GM13976 (cell line): ENCODE measurements around the gene TRAPPC12.

Source experiments
- DNase-seq: peaks from one replicate; pipeline ENCODE4 v3.0.0; 2012; ENCODE audit warnings: low spot score
- CTCF ChIP-seq: IDR thresholded peaks from 2 replicates; pipeline ENCODE4 v1.5.1; 2012; ENCODE audit warnings: borderline replicate concordance, mild to moderate bottlenecking; ENCODE audit not compliant: insufficient read depth; ENCODE audit errors: extremely low read depth, missing control alignments, control extremely low read depth
- in situ Hi-C: fragments of 300-500 bp; cut with MboI; formaldehyde crosslinking; loops from one replicate; pipeline ENCODE4 v1.12.0; 2022; ENCODE audit warnings: low sequenced_read_pairs, mixed read lengths, inconsistent platforms; ENCODE audit not compliant: unreplicated experiment

TRAPPC12 gene

GRCh38 chr2:3387011-3387410 is 7.5 kb downstream of the TRAPPC12 start:
- no peak for DNase-seq
- TF ChIP-seq CTCF = no peak
- in situ Hi-C loops = no loop called here

GRCh38 chr2:3387644-3388411 is 8.3 kb downstream of the TRAPPC12 start:
- DNase-seq = no peak
- TF ChIP-seq CTCF = no peak
- in situ Hi-C loops = no loop called here

- in situ Hi-C loops = no loop called here
- no peak for TF ChIP-seq CTCF
- no peak for DNase-seq
Observed at GRCh38 chr2:3388412-3388738, 8.9 kb downstream of the TRAPPC12 start.

GRCh38 chr2:3389193-3389592 is 9.7 kb downstream of the TRAPPC12 start:
- in situ Hi-C loops = no loop called here
- no peak for DNase-seq
- TF ChIP-seq CTCF = no peak

- no peak for DNase-seq
- no peak for TF ChIP-seq CTCF
- in situ Hi-C loops = no loop called here
Observed at GRCh38 chr2:3390041-3390440, 10.5 kb downstream of the TRAPPC12 start.

- no peak for TF ChIP-seq CTCF
- in situ Hi-C loops = no loop called here
Observed at GRCh38 chr2:3392216-3392615, 12.7 kb downstream of the TRAPPC12 start.

GRCh38 chr2:3396920-3397559 is 17.5 kb downstream of the TRAPPC12 start:
- no peak for TF ChIP-seq CTCF
- in situ Hi-C loops = no loop called here
- no peak for DNase-seq

More at GRCh38 chr2:3392216-3392615, 12.7 kb downstream of the TRAPPC12 start:
- DNase-seq = no peak
